IPS-18a (cell line): ENCODE data around the gene MAN2B2.

Source experiments
- H3K27ac ChIP-seq: one replicate; pipeline ENCODE4 v1.5.1; 2013; ENCODE audit warnings: low read length
- H3K27me3 ChIP-seq: one replicate; pipeline ENCODE4 v1.6.1; 2013; ENCODE audit warnings: mild to moderate bottlenecking, low read length; ENCODE audit not compliant: control insufficient read depth, insufficient read depth
- H3K36me3 ChIP-seq: one replicate; pipeline ENCODE4 v1.6.1; 2013; ENCODE audit warnings: low read depth, low read length; ENCODE audit not compliant: control insufficient read depth
- H3K4me1 ChIP-seq: one replicate; pipeline ENCODE4 v1.6.1; 2013; ENCODE audit warnings: low read depth, low read length; ENCODE audit not compliant: control insufficient read depth
- H3K4me3 ChIP-seq: one replicate; pipeline ENCODE4 v1.5.1; 2013; ENCODE audit warnings: low read length
- H3K9ac ChIP-seq: one replicate; pipeline ENCODE4 v1.6.1; 2013; ENCODE audit warnings: mild to moderate bottlenecking, low read length, moderate library complexity
- H3K9me3 ChIP-seq: one replicate; pipeline ENCODE4 v1.6.1; 2013; ENCODE audit warnings: low read depth, low read length; ENCODE audit not compliant: control insufficient read depth

MAN2B2 gene

GRCh38 chr4:6560416-6561172 lies 14.4 kb upstream of the MAN2B2 start:
- Histone ChIP-seq H3K27me3 (peaks cover 85% of the 10 kb centered on the region), H3K4me1 (no peaks in the 10 kb centered on the region), H3K4me3 (no peak overlapping the region), H3K36me3 (no peaks in the 10 kb centered on the region), H3K9ac (no peak overlapping the region), H3K9me3 (no peaks in the 10 kb centered on the region), H3K27ac (no peak overlapping the region)

GRCh38 chr4:6561173-6561516 lies 13.8 kb upstream of the MAN2B2 start:
- H3K36me3 ChIP-seq = no peaks in the 10 kb centered on the region
- no peaks in the 10 kb centered on the region for H3K4me1 ChIP-seq
- H3K4me3 ChIP-seq = no peak overlapping the region
- no peak overlapping the region for H3K27ac ChIP-seq
- H3K27me3 ChIP-seq = peaks cover 91% of the 10 kb centered on the region
- no peak overlapping the region for H3K9ac ChIP-seq
- H3K9me3 ChIP-seq = no peaks in the 10 kb centered on the region

GRCh38 chr4:6561706-6562371 lies 13.2 kb upstream of the MAN2B2 start:
- H3K36me3 ChIP-seq = no peaks in the 10 kb centered on the region
- no peak overlapping the region for H3K27ac ChIP-seq
- peaks cover 94% of the 10 kb centered on the region for H3K27me3 ChIP-seq
- H3K9me3 ChIP-seq = no peaks in the 10 kb centered on the region
- no peak overlapping the region for H3K9ac ChIP-seq
- H3K4me3 ChIP-seq = no peak overlapping the region
- no peaks in the 10 kb centered on the region for H3K4me1 ChIP-seq

- H3K4me1 ChIP-seq = no peaks in the 10 kb centered on the region
- H3K27ac ChIP-seq = no peak overlapping the region
- H3K36me3 ChIP-seq = no peaks in the 10 kb centered on the region
- no peaks in the 10 kb centered on the region for H3K9me3 ChIP-seq
- H3K9ac ChIP-seq = no peak overlapping the region
- peak overlapping the region; percentile 44 for H3K4me3 ChIP-seq
- peaks cover 90% of the 10 kb centered on the region for H3K27me3 ChIP-seq
These were observed 11.8 kb upstream of the MAN2B2 start for GRCh38 chr4:6562931-6563901.

GRCh38 chr4:6563935-6564645 lies 10.9 kb upstream of the MAN2B2 start:
- Histone ChIP-seq H3K4me1 (no peaks in the 10 kb centered on the region), H3K4me3 (no peak overlapping the region), H3K27me3 (peaks cover 82% of the 10 kb centered on the region), H3K36me3 (no peaks in the 10 kb centered on the region), H3K27ac (no peak overlapping the region), H3K9ac (no peak overlapping the region), H3K9me3 (no peaks in the 10 kb centered on the region)

- H3K27ac ChIP-seq = no peak overlapping the region
- H3K27me3 ChIP-seq = peaks cover 65% of the 10 kb centered on the region
These were observed 9.1 kb upstream of the MAN2B2 start for GRCh38 chr4:6565691-6566390.

GRCh38 chr4:6566391-6567190 lies 8.4 kb upstream of the MAN2B2 start:
- Histone ChIP-seq H3K4me1 (no peaks in the 10 kb centered on the region), H3K9ac (no peak overlapping the region), H3K27ac (no peak overlapping the region), H3K4me3 (no peak overlapping the region), H3K36me3 (no peaks in the 10 kb centered on the region), H3K9me3 (no peaks in the 10 kb centered on the region), H3K27me3 (peaks cover 57% of the 10 kb centered on the region)

More at GRCh38 chr4:6565691-6566390, 9.1 kb upstream of the MAN2B2 start:
- no peak overlapping the region for H3K9ac ChIP-seq
- H3K9me3 ChIP-seq = no peaks in the 10 kb centered on the region
- H3K36me3 ChIP-seq = no peaks in the 10 kb centered on the region
- H3K4me1 ChIP-seq = no peaks in the 10 kb centered on the region
- H3K4me3 ChIP-seq = no peak overlapping the region

GRCh38 chr4:6567218-6567617 lies 7.8 kb upstream of the MAN2B2 start:
- Histone ChIP-seq H3K9ac (no peak overlapping the region), H3K4me3 (no peak overlapping the region), H3K4me1 (no peaks in the 10 kb centered on the region), H3K36me3 (no peaks in the 10 kb centered on the region), H3K27ac (no peak overlapping the region), H3K27me3 (peaks cover 51% of the 10 kb centered on the region), H3K9me3 (no peaks in the 10 kb centered on the region)

- Histone ChIP-seq H3K36me3 (no peaks in the 10 kb centered on the region), H3K9me3 (no peaks in the 10 kb centered on the region), H3K4me3 (no peak overlapping the region), H3K9ac (no peak overlapping the region), H3K27ac (no peak overlapping the region), H3K27me3 (peaks cover 49% of the 10 kb centered on the region), H3K4me1 (no peaks in the 10 kb centered on the region)
These were observed 6.8 kb upstream of the MAN2B2 start for GRCh38 chr4:6568148-6568547.

GRCh38 chr4:6568689-6569332 lies 6.2 kb upstream of the MAN2B2 start:
- H3K9ac ChIP-seq = no peak overlapping the region
- no peaks in the 10 kb centered on the region for H3K9me3 ChIP-seq
- peaks cover 53% of the 10 kb centered on the region for H3K27me3 ChIP-seq
- no peak overlapping the region for H3K4me3 ChIP-seq
- no peak overlapping the region for H3K27ac ChIP-seq
- no peaks in the 10 kb centered on the region for H3K36me3 ChIP-seq
- H3K4me1 ChIP-seq = no peaks in the 10 kb centered on the region
